Measurements from ENCODE around the gene ARFIP1.

The ARFIP1 gene

GRCh38 chr4:152937336-152938236 lies 157.8 kb downstream of the ARFIP1 start:
- no peak for DNase-seq (ENCODE audit: extremely low read depth in 1 of 2, low read depth in 1 of 2)

- DNase-seq (ENCODE audit: extremely low read depth in 1 of 2, low read depth in 1 of 2): no peak
Observed at GRCh38 chr4:152938237-152938947, 158.6 kb downstream of the ARFIP1 start.

GRCh38 chr4:152939621-152940020 lies 159.9 kb downstream of the ARFIP1 start:
- DNase-seq (ENCODE audit: extremely low read depth in 1 of 2, low read depth in 1 of 2): no peak

GRCh38 chr4:152940461-152940860 lies 160.7 kb downstream of the ARFIP1 start:
- no peak for DNase-seq (ENCODE audit: extremely low read depth in 1 of 2, low read depth in 1 of 2)

- no peak for DNase-seq (ENCODE audit: extremely low read depth in 1 of 2, low read depth in 1 of 2)
Observed at GRCh38 chr4:152941411-152941810, 161.7 kb downstream of the ARFIP1 start.

GRCh38 chr4:152942346-152942745 lies 162.6 kb downstream of the ARFIP1 start:
- no peak for DNase-seq (ENCODE audit: extremely low read depth in 1 of 2, low read depth in 1 of 2)

GRCh38 chr4:152943672-152944071 lies 163.9 kb downstream of the ARFIP1 start:
- no peak for DNase-seq (ENCODE audit: extremely low read depth in 1 of 2, low read depth in 1 of 2)

GRCh38 chr4:152944666-152945320 lies 165.0 kb downstream of the ARFIP1 start:
- no peak for DNase-seq (ENCODE audit: extremely low read depth in 1 of 2, low read depth in 1 of 2)

GRCh38 chr4:152945639-152946038 lies 165.9 kb downstream of the ARFIP1 start:
- DNase-seq (ENCODE audit: extremely low read depth in 1 of 2, low read depth in 1 of 2): no peak

GRCh38 chr4:152946446-152946845 lies 166.7 kb downstream of the ARFIP1 start:
- no peak for DNase-seq (ENCODE audit: extremely low read depth in 1 of 2, low read depth in 1 of 2)

- no peak for DNase-seq (ENCODE audit: extremely low read depth in 1 of 2, low read depth in 1 of 2)
Observed at GRCh38 chr4:152947311-152947710, 167.6 kb downstream of the ARFIP1 start.

- DNase-seq (ENCODE audit: extremely low read depth in 1 of 2, low read depth in 1 of 2): no peak
Observed at GRCh38 chr4:152949930-152950329, 170.2 kb downstream of the ARFIP1 start.

GRCh38 chr4:152950402-152951274 lies 170.9 kb downstream of the ARFIP1 start:
- DNase-seq (ENCODE audit: extremely low read depth in 1 of 2, low read depth in 1 of 2): no peak

GRCh38 chr4:152951348-152951747 lies 171.6 kb downstream of the ARFIP1 start:
- no peak for DNase-seq (ENCODE audit: extremely low read depth in 1 of 2, low read depth in 1 of 2)

GRCh38 chr4:152953514-152953913 lies 173.8 kb downstream of the ARFIP1 start:
- no peak for DNase-seq (ENCODE audit: extremely low read depth in 1 of 2, low read depth in 1 of 2)

- DNase-seq (ENCODE audit: extremely low read depth in 1 of 2, low read depth in 1 of 2): no peak
Observed at GRCh38 chr4:152954741-152955140, 175.0 kb downstream of the ARFIP1 start.

GRCh38 chr4:152956147-152956546 lies 176.4 kb downstream of the ARFIP1 start:
- no peak for DNase-seq (ENCODE audit: extremely low read depth in 1 of 2, low read depth in 1 of 2)

GRCh38 chr4:152956650-152957436 lies 177.1 kb downstream of the ARFIP1 start:
- DNase-seq (ENCODE audit: extremely low read depth in 1 of 2, low read depth in 1 of 2): no peak

GRCh38 chr4:152957437-152958171 lies 177.8 kb downstream of the ARFIP1 start:
- DNase-seq (ENCODE audit: extremely low read depth in 1 of 2, low read depth in 1 of 2): no peak
